A673 (cell line): ENCODE measurements around the gene ADCY5. TPM values are rescaled to one million over a fixed set of nuclear protein-coding genes. Genes with fewer than 3 reads are reported as not detected.

Experiments used
- BruUV-seq: library from RNA; stranded (reverse); fragments of 400-500 nt; replicated peaks from 2 replicates; lab custom pipeline; 2021; lab: Mats Ljungman, UMichigan
- CTCF ChIA-PET: fragments of 300-600 bp; sonication (Branson Sonifier 250); formaldehyde crosslinking; loops from one replicate; lab custom pipeline; 2022; ENCODE audit warnings: antibody characterized with exemption; lab: Charles Lee
- POLR2A ChIA-PET: fragments of 300-600 bp; sonication (Branson Sonifier 250); formaldehyde crosslinking; loops from one replicate; lab custom pipeline; 2022; ENCODE audit warnings: antibody characterized with exemption; ENCODE audit not compliant: low non-redundant PET; lab: Charles Lee
- DNase-seq: peaks from one replicate; pipeline ENCODE4 v3.0.0-alpha.2; 2015; ENCODE audit warnings: low spot score
- H3K27ac ChIP-seq: fragments of 200-600 bp; sonication (generic); 2 replicates; pipeline ENCODE4 v1.5.1; 2016; ENCODE audit warnings: mixed run types, low read depth, mild to moderate bottlenecking, mixed read lengths, antibody characterized with exemption, low read length; ENCODE audit not compliant: poor library complexity, severe bottlenecking
- H3K27me3 ChIP-seq: fragments of 200-600 bp; sonication (generic); replicated peaks from 2 replicates; pipeline ENCODE4 v1.6.1; 2017; ENCODE audit warnings: mixed run types, low read depth, mild to moderate bottlenecking, mixed read lengths, antibody characterized with exemption, low read length; ENCODE audit not compliant: insufficient read depth, poor library complexity
- H3K36me3 ChIP-seq: fragments of 200-600 bp; sonication (generic); 2 replicates; pipeline ENCODE4 v1.6.1; 2016; ENCODE audit warnings: mixed run types, mild to moderate bottlenecking, mixed read lengths, antibody characterized with exemption, low read length; ENCODE audit not compliant: insufficient read depth, poor library complexity, severe bottlenecking
- H3K4me1 ChIP-seq: fragments of 200-600 bp; sonication (generic); 2 replicates; pipeline ENCODE4 v1.6.1; 2017; ENCODE audit warnings: mixed run types, mild to moderate bottlenecking, mixed read lengths, antibody characterized with exemption, low read length; ENCODE audit not compliant: insufficient read depth, poor library complexity, severe bottlenecking
- H3K4me3 ChIP-seq: fragments of 200-600 bp; sonication (generic); 2 replicates; pipeline ENCODE4 v1.5.1; 2016; ENCODE audit warnings: low read depth, mixed run types, mild to moderate bottlenecking, mixed read lengths, low read length; ENCODE audit not compliant: poor library complexity, severe bottlenecking
- H3K9me3 ChIP-seq: fragments of 200-600 bp; sonication (generic); 2 replicates; pipeline ENCODE4 v1.6.1; 2016; ENCODE audit warnings: mixed run types, low read depth, mild to moderate bottlenecking, mixed read lengths, antibody characterized with exemption, low read length; ENCODE audit not compliant: poor library complexity, severe bottlenecking
- EZH2 ChIP-seq: fragments of 200-600 bp; sonication (generic); IDR thresholded peaks from 2 replicates; pipeline ENCODE4 v1.6.1; 2017; ENCODE audit warnings: borderline replicate concordance, low read depth, mild to moderate bottlenecking, mixed read lengths, antibody characterized with exemption, low read length; ENCODE audit not compliant: poor library complexity, severe bottlenecking
- intact Hi-C: fragments of 100-400 bp; cut with micrococcal nuclease; formaldehyde crosslinking; loops from one replicate; pipeline ENCODE4 v1.10.0; 2022; ENCODE audit not compliant: unreplicated experiment
- total RNA-seq: library from RNA; stranded (reverse); gene quantifications from 2 replicates; pipeline ENCODE4 v1.2.3, GENCODE V29; 2021

The ADCY5 gene
- total RNA-seq, 1 experiment from 2014 or later = 0.21 TPM

- no peak overlapping the region for H3K27ac ChIP-seq
- POLR2A ChIA-PET = interaction anchor here (0.6 kb wide), 1 partner anchor 11 kb away, joined by 3 read pairs; no protein-coding TSS in a partner anchor
- DNase-seq = no peak
- H3K4me1 ChIP-seq = no peaks in the 10 kb centered on the region
- intact Hi-C loops = no loop called here
- peaks cover 5% of the 10 kb centered on the region for H3K36me3 ChIP-seq
- no peak overlapping the region for H3K4me3 ChIP-seq
- H3K9me3 ChIP-seq = peaks cover 6% of the 10 kb centered on the region
- BruUV-seq = no TSS peak
- no peaks in the 10 kb centered on the region for H3K27me3 ChIP-seq
- CTCF ChIA-PET = no interaction called here
- no peak for TF ChIP-seq EZH2
These were observed 212.0 kb downstream of the ADCY5 start for GRCh38 chr3:123236902-123237301.

Other genes starting within 250 kb of the ADCY5 start
- 21.0 and 21.6 TPM in 2 replicates for gene SEC22A, start 247.1 kb downstream of the ADCY5 start, total RNA-seq
- 45.4 and 49.3 TPM in 2 replicates for gene HACD2, start 136.0 kb upstream of the ADCY5 start, total RNA-seq